PFSK-1 (cell line): ENCODE data around the gene MCTP1.

Experiments used
- FOXP2 ChIP-seq: optimal IDR thresholded peaks from 2 replicates; pipeline ENCODE3; 2011; ENCODE audit warnings: borderline replicate concordance, control low read depth, inconsistent platforms; ENCODE audit not compliant: insufficient read depth; ENCODE audit errors: extremely low read length, extremely low read depth
- POLR2AphosphoS5 ChIP-seq: IDR thresholded peaks from 2 replicates; pipeline ENCODE4 v1.6.1; 2012; ENCODE audit warnings: low read depth, mild to moderate bottlenecking, control low read depth, low read length, moderate library complexity
- REST ChIP-seq, 2 experiments: IDR thresholded peaks; 2 replicates each; pipeline versions ENCODE4 v1.6.1 to v1.8.0; 2011 to 2012; ENCODE audit warnings: low read depth in 2 of 2, low read length in 2 of 2, control low read depth in 1 of 2, inconsistent platforms in 1 of 2, mild to moderate bottlenecking in 1 of 2, moderate library complexity in 1 of 2; ENCODE audit not compliant: insufficient read depth in 1 of 2
- SIN3A ChIP-seq: IDR thresholded peaks from 2 replicates; pipeline ENCODE4 v1.6.1; 2012; ENCODE audit warnings: mild to moderate bottlenecking, low read length, moderate library complexity, borderline replicate concordance; ENCODE audit not compliant: insufficient read depth
- TAF1 ChIP-seq: IDR thresholded peaks from 2 replicates; pipeline ENCODE4 v1.6.1; 2012; ENCODE audit warnings: low read length, control low read depth, borderline replicate concordance; ENCODE audit not compliant: insufficient read depth

- TF ChIP-seq POLR2AphosphoS5 (no peak), TAF1 (no peak), REST (IDR thresholded peaks at IDR 0.05; ENCODE audit: insufficient read depth in 1 of 2, low read depth in 2 of 2, low read length in 2 of 2) (no peak), FOXP2 (no peak), SIN3A (no peak)
Observed at GRCh38 chr5:95149387-95149786, 135.5 kb downstream of the MCTP1 start.
